Uterus (tissue), 4 donors: ENCODE measurements around the gene CMTM7. TPM values are rescaled to one million over a fixed set of nuclear protein-coding genes. Genes with fewer than 3 reads are reported as not detected.

Experiments
- DNase-seq, 2 donors: peaks; one replicate each; pipeline ENCODE4 v3.0.0-alpha.2; 2019 to 2020
- H3K27ac ChIP-seq, 2 donors: fragments of 200-600 bp; sonication (generic); 1 replicate in 1 of 2; 2 replicates in 1 of 2; pipeline ENCODE4 v1.5.1; 2016 to 2018
- H3K27me3 ChIP-seq, 2 donors: fragments of 200-600 bp; sonication (generic); one replicate each; pipeline ENCODE4 v1.5.1; 2018 to 2019; ENCODE audit warnings: control low read depth in 1 of 2
- H3K36me3 ChIP-seq, 2 donors: fragments of 200-600 bp; sonication (generic); one replicate each; pipeline ENCODE4 v1.5.1; 2019; ENCODE audit warnings: control low read depth in 1 of 2
- H3K4me1 ChIP-seq, 2 donors: fragments of 200-600 bp; sonication (generic); one replicate each; pipeline ENCODE4 v1.5.1; 2018 to 2019; ENCODE audit warnings: control low read depth in 1 of 2
- H3K4me3 ChIP-seq, 2 donors: fragments of 200-600 bp; sonication (generic); 1 replicate in 1 of 2; 2 replicates in 1 of 2; pipeline ENCODE4 v1.5.1; 2018 to 2019; ENCODE audit warnings: mild to moderate bottlenecking in 1 of 2
- H3K9me3 ChIP-seq, 2 donors: fragments of 200-600 bp; sonication (generic); one replicate each; pipeline ENCODE4 v1.5.1; 2019; ENCODE audit warnings: control low read depth in 1 of 2
- POLR2A ChIP-seq, 2 donors: fragments of 450-650 bp; IDR thresholded peaks; one replicate each; pipeline ENCODE4 v1.6.1; 2016; ENCODE audit warnings: antibody characterized with exemption in 2 of 2, mild to moderate bottlenecking in 1 of 2, moderate library complexity in 1 of 2
- intact Hi-C: fragments of 100-400 bp; cut with DNase I; formaldehyde crosslinking; loops from one replicate; pipeline ENCODE4 v1.15.1; 2023; ENCODE audit warnings: low total_unique reads
- total RNA-seq, 4 donors: library from RNA; depleted of rRNA in 3 of 4; stranded (reverse); fragments of >200 nt in 3 of 4; gene quantifications; one replicate each; pipeline versions ENCODE4 v1.1.0 to v1.2.4, GENCODE V29; 2014 to 2023
- TF ChIP-seq, protein P1 (sequence below), 4 experiments: fragments of 200-600 bp in 2 of 4; fragments of 450-650 bp in 2 of 4; sonication (generic) in 2 of 4; IDR thresholded peaks; one replicate each; pipeline ENCODE4 v1.5.1; 2016 to 2019; ENCODE audit warnings: antibody characterized with exemption in 4 of 4, mild to moderate bottlenecking in 2 of 4, moderate library complexity in 1 of 4
- donor health status: DM: yes; HTN: yes; CAD: no.

CMTM7 gene
- total RNA-seq, 4 donors from 2014 or later = 0.26 to 25.2 (median 13.3) TPM

DNA sequence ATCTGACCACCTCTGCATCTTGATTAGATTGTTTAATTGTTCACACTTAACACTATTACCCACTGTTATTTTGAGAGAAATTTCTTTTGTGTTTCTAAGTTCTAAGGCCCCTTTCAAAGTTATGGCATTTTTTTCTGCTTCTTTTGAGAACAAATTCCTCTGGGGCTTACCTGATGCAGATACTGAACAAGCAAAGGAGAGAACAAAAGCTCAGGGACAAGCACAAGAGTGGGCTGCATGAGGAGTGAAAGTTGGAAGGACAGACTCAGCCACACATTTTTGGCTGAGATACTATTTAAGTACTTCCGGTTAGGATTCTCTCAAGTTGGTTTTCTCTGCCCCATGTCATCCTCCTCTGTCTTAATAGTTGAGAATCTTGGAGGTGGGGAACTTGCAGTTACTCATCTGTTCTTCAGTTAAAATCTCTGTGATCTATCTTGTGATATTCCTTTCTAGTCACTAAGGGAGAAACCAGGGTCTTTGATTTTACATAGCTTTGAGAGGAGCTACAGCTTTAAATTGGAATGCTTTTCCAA lies 56.3 kb downstream of the CMTM7 start:
- no peak overlapping the region for H3K27ac ChIP-seq
- intact Hi-C loops = no loop called here
- TF ChIP-seq POLR2A (IDR thresholded peaks at IDR 0.05) = no peak
- TF ChIP-seq, protein P1, sequence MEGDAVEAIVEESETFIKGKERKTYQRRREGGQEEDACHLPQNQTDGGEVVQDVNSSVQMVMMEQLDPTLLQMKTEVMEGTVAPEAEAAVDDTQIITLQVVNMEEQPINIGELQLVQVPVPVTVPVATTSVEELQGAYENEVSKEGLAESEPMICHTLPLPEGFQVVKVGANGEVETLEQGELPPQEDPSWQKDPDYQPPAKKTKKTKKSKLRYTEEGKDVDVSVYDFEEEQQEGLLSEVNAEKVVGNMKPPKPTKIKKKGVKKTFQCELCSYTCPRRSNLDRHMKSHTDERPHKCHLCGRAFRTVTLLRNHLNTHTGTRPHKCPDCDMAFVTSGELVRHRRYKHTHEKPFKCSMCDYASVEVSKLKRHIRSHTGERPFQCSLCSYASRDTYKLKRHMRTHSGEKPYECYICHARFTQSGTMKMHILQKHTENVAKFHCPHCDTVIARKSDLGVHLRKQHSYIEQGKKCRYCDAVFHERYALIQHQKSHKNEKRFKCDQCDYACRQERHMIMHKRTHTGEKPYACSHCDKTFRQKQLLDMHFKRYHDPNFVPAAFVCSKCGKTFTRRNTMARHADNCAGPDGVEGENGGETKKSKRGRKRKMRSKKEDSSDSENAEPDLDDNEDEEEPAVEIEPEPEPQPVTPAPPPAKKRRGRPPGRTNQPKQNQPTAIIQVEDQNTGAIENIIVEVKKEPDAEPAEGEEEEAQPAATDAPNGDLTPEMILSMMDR (IDR thresholded peaks at IDR 0.05) = no peak
- H3K4me1 ChIP-seq = no peaks in the 10 kb centered on the region
- no peaks in the 10 kb centered on the region for H3K9me3 ChIP-seq
- no peaks in the 10 kb centered on the region for H3K36me3 ChIP-seq
- DNase-seq = no peak
- H3K27me3 ChIP-seq = no peaks in the 10 kb centered on the region
- no peak overlapping the region for H3K4me3 ChIP-seq

DNA sequence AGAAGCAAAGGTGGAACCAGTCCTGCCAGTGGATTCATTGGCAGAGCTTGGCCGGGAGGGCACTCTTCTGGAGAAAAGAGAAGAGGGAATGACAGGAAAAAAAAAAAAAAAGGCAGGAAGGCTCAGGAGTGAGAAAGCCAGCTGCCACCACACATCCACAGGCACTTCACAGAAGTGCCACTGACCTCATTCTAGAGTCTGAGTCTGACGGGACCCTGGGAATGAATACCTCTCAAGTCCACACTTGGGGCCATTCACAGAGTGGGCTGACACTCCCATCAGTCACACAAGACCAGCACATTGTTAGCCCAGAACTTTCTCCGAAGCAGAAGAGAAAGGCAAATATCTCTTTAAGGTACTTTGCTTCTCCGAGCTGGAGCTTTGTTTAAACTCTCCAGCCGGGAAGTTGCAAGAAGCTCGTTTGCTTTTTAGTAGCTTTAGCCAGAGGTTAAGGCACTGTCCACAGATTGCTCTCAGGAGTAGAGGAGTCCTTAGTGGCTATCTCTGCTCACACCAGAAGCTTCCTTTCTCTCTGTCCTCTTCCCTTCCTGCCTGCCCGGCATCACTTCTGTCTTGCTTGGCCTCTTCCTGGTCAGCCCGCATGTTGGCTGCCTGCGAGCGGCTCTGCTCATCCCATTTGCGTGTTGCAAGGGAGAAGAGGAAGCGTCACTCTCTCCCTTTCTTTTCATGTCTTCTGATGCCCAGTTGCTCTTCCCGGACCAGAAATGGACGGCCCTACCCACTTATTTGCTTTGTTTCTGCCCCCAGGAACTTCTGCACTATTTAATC lies 57.2 kb downstream of the CMTM7 start:
- Histone ChIP-seq H3K27me3 (no peaks in the 10 kb centered on the region), H3K4me1 (no peaks in the 10 kb centered on the region), H3K27ac (no peak overlapping the region), H3K9me3 (no peaks in the 10 kb centered on the region), H3K36me3 (no peaks in the 10 kb centered on the region), H3K4me3 (no peak overlapping the region)
- no peak for DNase-seq
- intact Hi-C loops = no loop called here
- TF ChIP-seq, protein P1 (IDR thresholded peaks at IDR 0.05) = no peak
- no peak for TF ChIP-seq POLR2A (IDR thresholded peaks at IDR 0.05)

GRCh38 chr3:32449691-32450090 lies 58.0 kb downstream of the CMTM7 start:
- H3K27ac ChIP-seq = no peak overlapping the region
- no peaks in the 10 kb centered on the region for H3K36me3 ChIP-seq
- no peaks in the 10 kb centered on the region for H3K9me3 ChIP-seq
- intact Hi-C loops = no loop called here
- H3K27me3 ChIP-seq = no peaks in the 10 kb centered on the region
- H3K4me3 ChIP-seq = no peak overlapping the region
- H3K4me1 ChIP-seq = no peaks in the 10 kb centered on the region
- DNase-seq = no peak
- TF ChIP-seq, protein P1 (IDR thresholded peaks at IDR 0.05) = no peak
- no peak for TF ChIP-seq POLR2A (IDR thresholded peaks at IDR 0.05)

DNA sequence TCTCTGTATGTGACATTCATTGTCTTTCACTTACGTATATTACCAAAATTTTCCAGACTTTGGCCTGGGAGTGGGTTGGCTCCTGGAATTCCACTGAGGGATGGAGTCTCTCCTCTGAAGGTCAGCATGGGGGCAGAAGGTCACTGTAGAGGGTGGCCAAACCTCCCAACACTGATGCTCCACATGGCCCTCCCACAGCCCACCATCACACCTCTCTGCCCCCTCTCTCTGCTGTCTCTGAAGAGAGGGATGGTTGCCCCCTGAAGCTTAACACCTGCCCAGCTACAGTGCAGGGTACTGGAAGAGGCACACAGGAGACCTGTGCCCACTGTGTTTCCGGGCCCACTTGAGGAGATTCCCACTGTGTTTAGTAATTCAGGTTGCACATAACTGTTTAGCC lies 58.8 kb downstream of the CMTM7 start:
- Histone ChIP-seq H3K9me3 (no peaks in the 10 kb centered on the region), H3K27ac (no peak overlapping the region), H3K4me1 (no peaks in the 10 kb centered on the region), H3K27me3 (no peaks in the 10 kb centered on the region), H3K4me3 (no peak overlapping the region), H3K36me3 (no peaks in the 10 kb centered on the region)
- DNase-seq = no peak
- TF ChIP-seq, protein P1 (IDR thresholded peaks at IDR 0.05) = no peak
- no peak for TF ChIP-seq POLR2A (IDR thresholded peaks at IDR 0.05)
- intact Hi-C loops = no loop called here

GRCh38 chr3:32450992-32451659 lies 59.5 kb downstream of the CMTM7 start:
- TF ChIP-seq, protein P1 (IDR thresholded peaks at IDR 0.05) = no peak
- TF ChIP-seq POLR2A (IDR thresholded peaks at IDR 0.05) = no peak
- no peaks in the 10 kb centered on the region for H3K4me1 ChIP-seq
- intact Hi-C loops = no loop called here
- no peaks in the 10 kb centered on the region for H3K27me3 ChIP-seq
- DNase-seq = no peak
- H3K9me3 ChIP-seq = no peaks in the 10 kb centered on the region
- no peak overlapping the region for H3K27ac ChIP-seq
- no peak overlapping the region for H3K4me3 ChIP-seq
- no peaks in the 10 kb centered on the region for H3K36me3 ChIP-seq
